PC-9 (cell line): ENCODE data around the gene CAPN5. TPM values are rescaled to one million over a fixed set of nuclear protein-coding genes. Genes with fewer than 3 reads are reported as not detected.

Experiments used
- BruUV-seq: library from RNA; stranded (reverse); fragments of 400-500 nt; replicated peaks from 2 replicates; lab custom pipeline; 2021; lab: Mats Ljungman, UMichigan
- CTCF ChIA-PET: fragments of 300-600 bp; sonication (Branson Sonifier 250); formaldehyde crosslinking; loops from one replicate; lab custom pipeline; 2022; ENCODE audit warnings: antibody characterized with exemption; lab: Charles Lee
- POLR2A ChIA-PET: fragments of 300-600 bp; sonication (Branson Sonifier 250); formaldehyde crosslinking; loops from one replicate; lab custom pipeline; 2022; ENCODE audit warnings: antibody characterized with exemption; ENCODE audit not compliant: unreplicated experiment; lab: Charles Lee
- DNase-seq, 2 experiments: peaks; one replicate each; pipeline versions ENCODE4 v3.0.0 to v3.0.0-alpha.2; 2015 to 2022; ENCODE audit warnings: mixed read lengths in 1 of 2
- H2AFZ ChIP-seq: fragments of 200-600 bp; sonication (generic); 2 replicates; pipeline ENCODE4 v1.8.1; 2017; ENCODE audit warnings: antibody characterized with exemption
- H3F3A ChIP-seq: fragments of 200-600 bp; sonication (generic); 2 replicates; pipeline ENCODE4 v1.8.1; 2017; ENCODE audit warnings: antibody characterized with exemption, mild to moderate bottlenecking, low read depth; ENCODE audit not compliant: insufficient read depth
- H3K27ac ChIP-seq: fragments of 200-600 bp; sonication (generic); 2 replicates; pipeline ENCODE4 v1.6.1; 2016; ENCODE audit warnings: mixed run types
- H3K27me3 ChIP-seq: fragments of 200-600 bp; sonication (generic); 2 replicates; pipeline ENCODE4 v1.6.1; 2016; ENCODE audit warnings: low read depth, mixed run types; ENCODE audit not compliant: insufficient read depth
- H3K36me3 ChIP-seq: fragments of 200-600 bp; sonication (generic); 2 replicates; pipeline ENCODE4 v1.6.1; 2016; ENCODE audit warnings: low read depth, mixed run types
- H3K4me1 ChIP-seq: fragments of 200-600 bp; sonication (generic); replicated peaks from 2 replicates; pipeline ENCODE4 v1.6.1; 2016; ENCODE audit warnings: mixed run types; ENCODE audit not compliant: insufficient read depth
- H3K4me2 ChIP-seq: fragments of 200-600 bp; sonication (generic); 2 replicates; pipeline ENCODE4 v1.6.1; 2017; ENCODE audit warnings: mixed run types
- H3K4me3 ChIP-seq: fragments of 200-600 bp; sonication (generic); 2 replicates; pipeline ENCODE4 v1.6.1; 2016; ENCODE audit warnings: mixed run types
- H3K79me2 ChIP-seq: fragments of 200-600 bp; sonication (generic); 2 replicates; pipeline ENCODE4 v1.6.1; 2017; ENCODE audit warnings: low read depth, mixed run types
- H3K9me2 ChIP-seq: fragments of 200-600 bp; sonication (generic); 2 replicates; pipeline ENCODE4 v1.8.1; 2017; ENCODE audit warnings: mild to moderate bottlenecking; ENCODE audit not compliant: insufficient read depth
- H3K9me3 ChIP-seq: fragments of 200-600 bp; sonication (generic); 2 replicates; pipeline ENCODE4 v1.8.1; 2016; ENCODE audit warnings: low read depth; ENCODE audit not compliant: insufficient read depth
- H4K20me1 ChIP-seq: fragments of 200-600 bp; sonication (generic); 2 replicates; pipeline ENCODE4 v1.8.1; 2017; ENCODE audit not compliant: insufficient read depth
- EZH2 ChIP-seq: fragments of 200-600 bp; sonication (generic); IDR thresholded peaks from 2 replicates; pipeline ENCODE4 v1.8.0; 2017; ENCODE audit warnings: antibody characterized with exemption, low read depth
- intact Hi-C: fragments of 100-400 bp; cut with micrococcal nuclease; formaldehyde crosslinking; loops from one replicate; pipeline ENCODE4 v1.10.0; 2022; ENCODE audit not compliant: unreplicated experiment
- total RNA-seq: library from RNA; stranded (reverse); gene quantifications from 2 replicates; pipeline ENCODE4 v1.2.3, GENCODE V29; 2021
- TF ChIP-seq, protein P1 (sequence below): fragments of 200-600 bp; sonication (generic); conservative IDR thresholded peaks from 2 replicates; pipeline ENCODE4 v1.6.1; 2017; ENCODE audit warnings: mixed run types, antibody characterized with exemption, mild to moderate bottlenecking, moderate library complexity

Gene CAPN5
- total RNA-seq, 1 experiment from 2014 or later, result 9.9 TPM

DNA sequence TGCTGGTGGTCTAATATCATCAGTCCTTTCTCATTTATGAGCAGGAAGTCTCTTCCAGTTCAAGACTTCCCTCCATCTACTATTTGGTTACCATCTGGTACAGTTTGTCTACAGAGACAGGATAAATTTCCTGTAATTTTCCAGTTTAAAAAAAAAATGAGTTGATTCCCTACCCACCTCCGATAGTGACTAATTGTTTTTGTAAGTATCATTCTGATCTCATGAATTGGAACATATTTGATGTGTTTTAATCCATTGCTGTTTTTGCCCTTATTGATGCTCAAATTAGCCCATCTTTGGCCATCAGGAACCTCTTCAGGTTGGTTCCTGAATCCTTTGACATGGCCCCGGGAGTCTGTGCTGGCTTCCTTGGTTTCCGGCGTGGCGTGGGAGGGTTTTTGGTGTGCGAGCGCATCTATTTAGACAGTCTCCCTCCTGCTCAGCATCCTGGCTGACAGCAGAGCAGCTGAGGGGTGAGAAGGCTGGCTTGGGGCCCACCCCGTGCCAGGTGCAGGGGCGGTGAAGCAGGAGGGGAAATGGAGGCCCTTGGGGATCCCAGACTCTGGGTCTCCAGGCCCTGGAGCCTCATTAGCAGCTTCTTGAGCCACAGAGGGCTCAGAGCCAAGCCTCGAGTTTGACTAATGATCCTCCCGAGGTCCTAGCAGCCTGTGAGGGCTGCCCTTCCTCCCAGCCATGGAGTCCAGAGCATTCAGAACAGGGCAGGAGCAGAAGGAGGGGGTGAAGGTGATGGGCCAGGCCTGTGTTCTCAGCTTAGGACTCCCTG, 42.7 kb downstream of the CAPN5 start:
- ChIA-PET POLR2A (no interaction called here), CTCF (interaction anchor here (0.6 kb wide), 1 partner anchor 289 kb away, joined by 9 read pairs; no protein-coding TSS in a partner anchor)
- no peak overlapping the region for H3K4me3 ChIP-seq
- no peaks in the 10 kb centered on the region for H4K20me1 ChIP-seq
- H3K9me2 ChIP-seq, result no peaks in the 10 kb centered on the region
- H3K4me1 ChIP-seq, result peaks cover 29% of the 10 kb centered on the region
- no peaks in the 10 kb centered on the region for H3K27me3 ChIP-seq
- no TSS peak for BruUV-seq
- intact Hi-C loops, result loop anchor here (5.0 kb wide), 1 partner anchor 187 kb away; no protein-coding TSS in a partner anchor
- DNase-seq, result no peak
- no peak overlapping the region for H2AFZ ChIP-seq
- TF ChIP-seq EZH2, result no peak
- TF ChIP-seq, protein P1, sequence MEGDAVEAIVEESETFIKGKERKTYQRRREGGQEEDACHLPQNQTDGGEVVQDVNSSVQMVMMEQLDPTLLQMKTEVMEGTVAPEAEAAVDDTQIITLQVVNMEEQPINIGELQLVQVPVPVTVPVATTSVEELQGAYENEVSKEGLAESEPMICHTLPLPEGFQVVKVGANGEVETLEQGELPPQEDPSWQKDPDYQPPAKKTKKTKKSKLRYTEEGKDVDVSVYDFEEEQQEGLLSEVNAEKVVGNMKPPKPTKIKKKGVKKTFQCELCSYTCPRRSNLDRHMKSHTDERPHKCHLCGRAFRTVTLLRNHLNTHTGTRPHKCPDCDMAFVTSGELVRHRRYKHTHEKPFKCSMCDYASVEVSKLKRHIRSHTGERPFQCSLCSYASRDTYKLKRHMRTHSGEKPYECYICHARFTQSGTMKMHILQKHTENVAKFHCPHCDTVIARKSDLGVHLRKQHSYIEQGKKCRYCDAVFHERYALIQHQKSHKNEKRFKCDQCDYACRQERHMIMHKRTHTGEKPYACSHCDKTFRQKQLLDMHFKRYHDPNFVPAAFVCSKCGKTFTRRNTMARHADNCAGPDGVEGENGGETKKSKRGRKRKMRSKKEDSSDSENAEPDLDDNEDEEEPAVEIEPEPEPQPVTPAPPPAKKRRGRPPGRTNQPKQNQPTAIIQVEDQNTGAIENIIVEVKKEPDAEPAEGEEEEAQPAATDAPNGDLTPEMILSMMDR, result no peak
- H3K4me2 ChIP-seq, result no peak overlapping the region
- no peaks in the 10 kb centered on the region for H3F3A ChIP-seq
- H3K36me3 ChIP-seq, result no peaks in the 10 kb centered on the region
- H3K79me2 ChIP-seq, result no peaks in the 10 kb centered on the region
- no peaks in the 10 kb centered on the region for H3K9me3 ChIP-seq
- H3K27ac ChIP-seq, result no peak overlapping the region

DNA sequence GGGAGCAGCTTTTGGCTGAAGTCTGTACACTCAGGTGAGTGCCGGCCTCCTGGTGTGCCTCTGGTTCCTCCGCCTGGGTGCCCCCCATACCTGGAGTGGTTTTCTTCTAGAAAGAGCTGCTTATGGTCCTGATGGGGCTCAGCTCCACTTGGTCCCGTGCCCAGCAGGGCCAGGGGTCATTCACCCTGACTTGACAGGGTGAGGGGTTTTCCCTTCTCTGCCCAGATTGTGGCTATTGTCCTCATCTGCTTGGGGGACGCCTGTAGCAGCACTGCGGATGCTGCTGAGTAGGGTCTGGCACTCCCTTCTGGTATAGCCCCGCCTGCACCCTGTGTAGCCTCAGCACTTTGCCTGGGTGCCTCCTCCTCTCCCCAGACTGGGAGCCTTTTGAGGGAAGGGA, 44.1 kb downstream of the CAPN5 start:
- Histone ChIP-seq H3K27ac (no peak overlapping the region), H3F3A (no peaks in the 10 kb centered on the region), H3K4me3 (no peak overlapping the region), H2AFZ (no peak overlapping the region), H4K20me1 (no peaks in the 10 kb centered on the region), H3K79me2 (no peaks in the 10 kb centered on the region), H3K9me2 (no peaks in the 10 kb centered on the region), H3K36me3 (no peaks in the 10 kb centered on the region), H3K27me3 (no peaks in the 10 kb centered on the region), H3K4me1 (peaks cover 27% of the 10 kb centered on the region), H3K4me2 (no peak overlapping the region), H3K9me3 (no peaks in the 10 kb centered on the region)
- ChIA-PET CTCF (interaction anchor here (0.7 to 0.8 kb wide), 2 partner anchors 20 to 810 kb away, joined by 3 read pairs; no protein-coding TSS in a partner anchor), POLR2A (interaction anchor here (0.6 kb wide), 1 partner anchor 729 kb away, joined by 4 read pairs; no protein-coding TSS in a partner anchor)
- no peak for DNase-seq
- TF ChIP-seq EZH2, result no peak
- TF ChIP-seq, protein P1, result no peak
- intact Hi-C loops, result loop anchor here (5.0 kb wide), 1 partner anchor 189 kb away; no protein-coding TSS in a partner anchor
- no TSS peak for BruUV-seq

DNA sequence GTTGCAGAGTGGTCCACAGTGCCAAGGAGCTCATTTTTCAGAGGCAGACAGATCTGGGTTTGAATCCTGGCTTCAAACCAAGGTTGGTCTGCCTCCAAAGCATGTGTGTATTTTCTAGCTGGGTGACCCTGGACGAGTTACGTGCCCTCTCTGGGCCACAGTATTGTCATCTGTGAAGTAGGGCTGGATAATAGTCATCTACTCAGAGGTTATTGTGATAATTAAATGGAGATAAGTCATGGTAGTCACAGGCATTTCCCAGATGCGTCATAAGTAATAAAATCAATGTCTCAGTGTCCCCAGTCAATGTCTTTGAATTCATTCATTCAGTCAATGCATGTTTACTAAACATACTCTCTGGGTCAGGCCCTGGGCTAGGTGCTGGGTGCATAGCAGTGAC, 44.5 kb downstream of the CAPN5 start:
- H3F3A ChIP-seq, result no peaks in the 10 kb centered on the region
- ChIA-PET POLR2A (interaction anchor here (0.6 kb wide), 1 partner anchor 730 kb away, joined by 4 read pairs; no protein-coding TSS in a partner anchor), CTCF (interaction anchor here (0.7 to 1.1 kb wide), 3 partner anchors 20 to 809 kb away, joined by 3 to 4 read pairs (median 3); no protein-coding TSS in a partner anchor)
- no peak overlapping the region for H3K4me3 ChIP-seq
- no peaks in the 10 kb centered on the region for H3K27me3 ChIP-seq
- BruUV-seq, result no TSS peak
- TF ChIP-seq, protein P1, result no peak
- TF ChIP-seq EZH2, result no peak
- no peak overlapping the region for H3K27ac ChIP-seq
- H3K4me2 ChIP-seq, result no peak overlapping the region
- H3K36me3 ChIP-seq, result no peaks in the 10 kb centered on the region
- H3K9me3 ChIP-seq, result no peaks in the 10 kb centered on the region
- no peaks in the 10 kb centered on the region for H4K20me1 ChIP-seq
- no peak overlapping the region for H2AFZ ChIP-seq
- no peaks in the 10 kb centered on the region for H3K9me2 ChIP-seq
- peaks cover 22% of the 10 kb centered on the region for H3K4me1 ChIP-seq
- no peaks in the 10 kb centered on the region for H3K79me2 ChIP-seq
- no peak for DNase-seq
- intact Hi-C loops, result loop anchor here (5.0 kb wide), 1 partner anchor 189 kb away; no protein-coding TSS in a partner anchor
